HG02623 (cell line): ENCODE measurements around the gene HTR1E.
"Not testable (repeated sequence)": the region's sequence is repeated elsewhere in the genome, so short reads cannot be mapped to it uniquely, and the experiment has no call there.

Experiments
- ATAC-seq: cut with Tn5 transposase; IDR thresholded peaks from one replicate; pipeline ENCODE4 v1.9.1; 2021; ENCODE audit warnings: moderate library complexity; ENCODE audit not compliant: unreplicated experiment

The HTR1E gene

GRCh38 chr6:86969573-86969972 is 32.2 kb downstream of the HTR1E start:
- ATAC-seq: no peak

GRCh38 chr6:86973088-86973487 is 35.8 kb downstream of the HTR1E start:
- no peak for ATAC-seq

GRCh38 chr6:86978251-86978650 is 40.9 kb downstream of the HTR1E start:
- no peak for ATAC-seq

- no peak for ATAC-seq
Measured at GRCh38 chr6:87001494-87001893, 64.2 kb downstream of the HTR1E start.

- ATAC-seq: not testable (repeated sequence)
Measured at GRCh38 chr6:87002391-87002790, 65.1 kb downstream of the HTR1E start.

- not testable (repeated sequence) for ATAC-seq
Measured at GRCh38 chr6:87006541-87006940, 69.2 kb downstream of the HTR1E start.

- not testable (repeated sequence) for ATAC-seq
Measured at GRCh38 chr6:87009581-87009980, 72.3 kb downstream of the HTR1E start.

- ATAC-seq: no peak
Measured at GRCh38 chr6:87012035-87012434, 74.7 kb downstream of the HTR1E start.

- no peak for ATAC-seq
Measured at GRCh38 chr6:87012743-87013142, 75.4 kb downstream of the HTR1E start.

GRCh38 chr6:87016772-87017171 is 79.4 kb downstream of the HTR1E start:
- ATAC-seq: no peak

GRCh38 chr6:87027021-87027420 is 89.7 kb downstream of the HTR1E start:
- ATAC-seq: no peak

GRCh38 chr6:87029711-87030314 is 92.5 kb downstream of the HTR1E start:
- no peak for ATAC-seq

GRCh38 chr6:87040729-87041128 is 103.4 kb downstream of the HTR1E start:
- ATAC-seq: no peak

- no peak for ATAC-seq
Measured at GRCh38 chr6:87045521-87046075, 108.3 kb downstream of the HTR1E start.

- no peak for ATAC-seq
Measured at GRCh38 chr6:87049779-87050178, 112.5 kb downstream of the HTR1E start.

GRCh38 chr6:87053312-87053711 is 116.0 kb downstream of the HTR1E start:
- ATAC-seq: no peak

GRCh38 chr6:87054143-87054833 is 117.0 kb downstream of the HTR1E start:
- ATAC-seq: no peak

- ATAC-seq: no peak
Measured at GRCh38 chr6:87059943-87060342, 122.6 kb downstream of the HTR1E start.

GRCh38 chr6:87065117-87065516 is 127.8 kb downstream of the HTR1E start:
- ATAC-seq: no peak
